ENCODE measurements around the gene LGALS4.
"Not testable (repeated sequence)": the region's sequence is repeated elsewhere in the genome, so short reads cannot be mapped to it uniquely, and the experiment has no call there.

- not testable (repeated sequence) for TF ChIP-seq CTCF (conservative IDR thresholded peaks at IDR 0.05 in 1 of 2, IDR thresholded peaks at IDR 0.05 in 1 of 2; ENCODE audit: extremely low read depth in 1 of 2, insufficient read depth in 1 of 2, low read depth in 1 of 2, low read length in 2 of 2); EZH2 (IDR thresholded peaks at IDR 0.05; ENCODE audit: borderline replicate concordance, low read length)
Measured at GRCh38 chr19:38859631-38860204, 47.0 kb upstream of the LGALS4 start.
